KG1 (cell line): ENCODE measurements around the gene TNPO3.

Experiments
- DNase-seq: peaks from one replicate; lab custom pipeline; 2025; lab: John Stamatoyannopoulos, UW

The TNPO3 gene

DNA sequence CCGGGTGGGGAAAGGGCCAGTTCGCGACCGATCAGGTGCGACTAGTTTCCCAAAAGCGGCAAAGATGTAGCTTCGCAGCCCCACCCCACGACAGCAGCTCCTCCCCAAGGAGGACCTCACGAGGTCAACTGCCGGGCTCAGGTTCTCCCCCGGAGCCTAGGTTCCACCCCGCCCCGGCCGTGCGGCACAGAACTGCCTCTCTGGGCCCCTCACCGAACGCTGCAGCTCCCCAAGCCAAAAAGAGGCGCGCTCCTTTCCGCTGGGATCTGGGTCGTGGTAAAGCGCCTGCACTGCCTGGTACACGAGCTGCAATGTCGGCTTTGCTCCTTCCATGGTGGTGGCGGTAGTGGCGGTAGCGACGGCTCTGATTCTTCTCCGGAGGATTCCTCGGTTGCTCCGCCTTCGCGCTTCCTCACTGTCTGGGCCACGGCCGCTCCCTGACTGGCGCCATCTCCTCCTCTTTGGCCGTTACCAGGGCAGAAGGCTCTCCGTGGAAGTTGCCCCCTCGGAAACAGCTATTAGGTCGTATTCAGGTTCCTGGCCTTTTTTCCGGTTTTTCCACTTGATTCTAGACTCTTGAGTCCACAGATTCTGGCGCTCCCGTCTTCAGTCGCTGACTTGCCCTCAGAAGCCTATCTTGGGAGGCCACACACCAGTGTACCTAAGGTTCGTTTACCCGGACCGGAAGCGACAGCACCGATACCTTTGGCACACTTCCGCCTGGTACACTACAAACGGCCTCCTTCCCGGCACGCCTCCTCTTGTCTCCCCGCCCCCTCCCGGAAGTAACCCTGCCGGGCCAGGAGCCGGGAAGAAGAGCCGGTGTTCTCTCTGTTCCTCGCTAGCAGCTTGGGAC, at the start of gene TNPO3:
Gene TNPO3, minus strand, starts transcription at position 674 of the 856 bp plus-strand sequence. Its CDS starts 341 bp downstream, at position 333.
- peak; percentile 81 for DNase-seq

DNA sequence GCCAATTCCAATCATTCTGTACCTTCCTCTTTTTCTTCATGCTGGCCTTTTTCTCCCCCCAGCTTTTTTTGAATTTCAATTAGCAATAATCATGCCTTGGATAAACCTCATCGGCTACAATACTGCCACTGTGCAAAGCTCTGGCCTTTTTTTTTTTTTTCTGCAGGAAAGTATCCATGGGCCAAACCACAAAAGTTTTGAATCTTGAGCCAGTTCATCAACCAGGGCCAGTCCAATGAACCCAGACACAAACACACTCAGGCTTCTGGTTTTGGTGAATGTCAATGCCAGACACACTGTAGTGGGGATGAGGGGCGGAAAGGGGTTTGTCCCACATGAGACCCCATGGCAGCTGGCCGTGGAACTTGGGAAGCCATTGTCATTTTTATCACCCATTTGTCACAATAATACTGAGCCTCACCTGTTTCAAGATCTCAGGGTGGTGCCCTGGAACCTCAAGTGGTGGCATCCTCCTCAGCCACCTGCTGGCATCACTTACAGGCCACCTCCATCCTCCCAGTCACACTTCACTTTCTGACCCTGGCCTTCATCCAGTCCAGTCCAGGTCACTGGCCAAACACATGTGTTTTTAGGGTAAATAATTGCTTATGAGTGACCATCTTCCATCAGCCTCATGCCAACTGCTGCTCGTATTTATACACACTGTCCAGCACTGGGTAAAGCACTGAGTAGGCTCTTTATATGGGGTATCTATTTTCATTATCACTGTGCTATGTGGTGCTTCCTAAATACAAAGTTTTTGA, 48.8 kb upstream of the TNPO3 start:
- no peak for DNase-seq

DNA sequence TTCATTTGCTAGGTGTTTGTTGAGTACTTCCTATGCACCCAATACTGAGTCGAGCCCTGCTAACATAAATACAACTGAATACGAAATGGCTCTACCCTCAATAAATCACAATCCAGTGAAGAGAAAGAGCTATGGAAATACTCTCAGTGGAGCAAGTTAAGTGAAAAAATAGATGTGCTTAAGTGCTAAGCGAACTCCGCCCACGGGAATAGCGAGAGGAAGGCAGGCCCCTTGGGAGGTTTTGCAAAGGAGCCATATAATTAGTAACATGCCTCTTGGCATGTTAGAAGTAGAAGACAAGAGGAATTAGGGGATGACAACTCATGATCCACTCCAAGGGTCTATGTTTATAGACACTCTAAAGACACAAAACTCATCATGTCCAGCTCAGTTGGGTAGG, 46.8 kb upstream of the TNPO3 start:
- no peak for DNase-seq

DNA sequence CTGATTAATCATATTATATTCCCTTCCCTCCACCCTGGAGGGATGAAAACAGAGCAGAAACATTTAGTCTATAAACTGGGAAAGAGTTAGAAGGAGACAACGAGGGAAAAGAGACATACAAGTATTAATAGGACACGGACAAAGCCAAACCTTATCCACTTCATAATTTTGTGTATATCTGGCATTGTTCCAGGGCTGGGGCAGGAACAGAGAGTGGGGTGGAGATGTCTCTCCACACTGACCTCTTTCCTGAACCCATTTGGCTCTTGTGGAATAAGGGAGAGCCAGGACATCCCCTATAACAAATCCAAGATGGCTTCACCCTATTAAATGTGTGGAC, 45.9 kb upstream of the TNPO3 start:
- no peak for DNase-seq

DNA sequence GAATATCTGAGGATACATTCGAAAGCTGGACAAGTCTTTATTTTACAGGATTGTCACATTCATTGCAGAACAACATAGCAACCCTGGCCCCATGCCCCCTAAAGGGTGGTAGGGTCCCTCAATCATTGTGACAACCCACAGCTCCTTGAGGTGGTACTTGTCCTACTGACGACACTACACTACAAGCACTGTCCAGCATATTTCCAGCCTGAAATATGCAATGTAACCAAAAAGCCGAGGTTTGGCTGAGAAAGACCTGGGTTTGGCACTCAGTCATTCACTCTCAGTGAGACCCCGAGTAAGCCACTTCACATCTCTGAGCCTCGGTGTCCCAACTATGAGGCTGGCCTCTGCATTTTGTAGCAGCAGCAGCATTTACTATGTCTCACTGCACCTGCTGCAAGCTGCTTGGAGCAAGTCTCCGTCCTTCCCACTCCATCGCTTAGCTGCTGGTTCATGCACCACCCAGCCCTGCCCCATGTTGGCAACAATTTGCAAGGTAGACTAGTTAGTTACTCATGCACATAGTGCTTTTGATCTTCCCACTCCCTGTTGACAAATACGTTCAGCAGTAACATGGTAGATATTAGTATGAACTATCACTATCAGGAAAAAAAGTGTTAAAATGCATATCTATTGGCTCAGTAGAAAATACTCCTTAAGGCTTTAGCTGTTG, 43.6 kb upstream of the TNPO3 start:
- DNase-seq, result no peak

- DNase-seq, result no peak
Observed at GRCh38 chr7:129095258-129095657, 40.3 kb upstream of the TNPO3 start.

- no peak for DNase-seq
Observed at GRCh38 chr7:129094501-129094900, 39.6 kb upstream of the TNPO3 start.

- no peak for DNase-seq
Observed at GRCh38 chr7:129093867-129094456, 39.1 kb upstream of the TNPO3 start.

DNA sequence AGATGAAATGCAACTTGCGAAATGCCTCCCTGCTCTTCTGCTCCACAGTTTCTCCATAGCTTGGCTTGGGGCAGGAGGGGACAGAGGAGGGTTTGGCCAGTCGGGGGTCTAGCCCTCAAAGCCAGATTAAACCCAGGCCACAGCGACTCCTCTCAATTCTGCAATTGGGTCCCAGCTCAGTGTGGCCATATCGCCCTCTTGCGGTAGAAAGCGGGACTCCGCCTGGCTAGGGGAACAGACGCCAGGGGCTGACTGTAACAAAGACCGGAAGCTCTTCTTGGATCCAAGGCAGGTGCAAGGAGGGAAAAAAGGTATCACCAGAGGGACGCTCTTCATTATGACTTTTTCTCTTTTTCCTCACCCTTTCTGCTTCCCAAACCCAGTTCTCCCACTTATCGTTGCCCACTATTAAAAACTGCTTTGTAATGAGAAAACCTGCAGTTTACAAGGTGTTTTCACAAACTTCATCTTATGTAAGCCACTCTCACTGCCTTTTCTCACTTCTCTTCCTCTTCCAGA, 36.6 kb upstream of the TNPO3 start:
- DNase-seq, result peak; percentile 30

- no peak for DNase-seq
Observed at GRCh38 chr7:129090300-129090907, 35.5 kb upstream of the TNPO3 start.

GRCh38 chr7:129089521-129090212, 34.8 kb upstream of the TNPO3 start:
- no peak for DNase-seq

DNA sequence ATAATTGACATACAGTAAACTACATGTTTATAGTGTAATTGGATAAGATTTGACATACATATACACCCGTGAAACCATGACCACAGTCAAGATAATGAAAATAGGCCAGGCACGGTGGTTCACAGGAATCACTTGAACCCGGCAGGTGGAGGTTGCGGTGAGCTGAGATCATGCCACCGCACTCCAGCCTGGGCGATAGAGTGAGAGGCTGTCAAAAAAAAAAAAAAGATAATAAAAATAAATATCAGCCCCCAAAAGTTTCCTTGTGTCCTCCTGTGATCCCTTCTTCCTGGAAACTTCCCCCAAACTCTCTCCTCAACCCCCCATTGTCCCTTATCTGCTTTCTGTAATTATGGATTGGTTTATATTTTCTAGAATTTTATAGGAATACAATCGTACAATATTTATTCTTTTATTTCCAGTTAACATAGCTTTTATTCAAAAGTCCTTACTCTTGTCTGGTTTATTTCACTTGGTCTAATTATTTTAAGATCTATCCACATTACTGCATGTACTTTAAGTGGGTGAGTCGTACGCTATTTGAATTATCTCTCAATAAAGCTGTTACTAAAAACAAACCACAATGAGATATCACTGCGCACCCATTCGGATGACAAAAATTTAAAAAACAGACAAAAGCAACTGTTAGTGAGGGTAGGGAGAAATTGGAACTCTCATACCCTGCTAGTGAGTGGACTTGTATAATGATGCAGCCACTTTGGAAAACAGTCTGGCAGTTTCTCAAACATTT, 30.1 kb upstream of the TNPO3 start:
- no peak for DNase-seq

DNA sequence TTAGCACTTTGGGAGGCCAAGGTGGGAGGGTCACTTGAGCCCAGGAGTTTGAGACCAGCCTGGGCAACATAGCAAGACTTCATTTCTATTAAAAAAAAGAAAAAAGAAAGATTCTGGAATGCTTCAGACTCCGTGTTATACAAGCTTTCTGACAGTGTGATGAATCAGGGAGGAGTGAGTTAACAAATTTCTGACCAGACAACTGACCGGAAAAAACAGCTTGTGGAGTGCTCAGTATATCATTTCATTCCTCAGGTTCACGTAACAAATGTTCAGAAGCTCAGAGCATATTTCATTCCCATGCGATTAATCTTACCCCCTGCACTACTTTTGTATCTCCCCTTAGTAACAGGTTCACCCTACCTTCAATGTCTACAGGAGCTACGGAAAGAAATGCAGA, 28.6 kb upstream of the TNPO3 start:
- no peak for DNase-seq

DNA sequence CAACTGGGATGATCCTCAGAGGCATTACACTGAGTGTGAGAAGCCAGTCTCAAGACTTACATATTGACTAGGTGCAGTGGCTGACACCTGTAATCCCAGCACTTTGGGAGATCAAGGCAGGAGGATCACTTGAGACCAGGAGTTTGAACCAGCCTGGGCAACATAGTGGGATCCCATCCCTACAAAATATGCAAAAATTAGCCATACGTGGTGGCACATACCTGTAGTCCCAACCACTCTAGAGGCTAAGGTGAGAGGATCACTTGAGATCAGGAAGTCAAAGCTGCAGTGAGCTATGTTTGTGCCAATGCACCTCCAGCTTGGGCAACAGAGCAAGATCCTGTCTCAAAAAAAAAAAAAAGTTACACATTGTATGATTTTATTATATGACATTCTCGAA, 23.5 kb upstream of the TNPO3 start:
- no peak for DNase-seq

- DNase-seq, result no peak
Observed at GRCh38 chr7:129076886-129077285, 22.0 kb upstream of the TNPO3 start.

- DNase-seq, result no peak
Observed at GRCh38 chr7:129074994-129075393, 20.1 kb upstream of the TNPO3 start.

DNA sequence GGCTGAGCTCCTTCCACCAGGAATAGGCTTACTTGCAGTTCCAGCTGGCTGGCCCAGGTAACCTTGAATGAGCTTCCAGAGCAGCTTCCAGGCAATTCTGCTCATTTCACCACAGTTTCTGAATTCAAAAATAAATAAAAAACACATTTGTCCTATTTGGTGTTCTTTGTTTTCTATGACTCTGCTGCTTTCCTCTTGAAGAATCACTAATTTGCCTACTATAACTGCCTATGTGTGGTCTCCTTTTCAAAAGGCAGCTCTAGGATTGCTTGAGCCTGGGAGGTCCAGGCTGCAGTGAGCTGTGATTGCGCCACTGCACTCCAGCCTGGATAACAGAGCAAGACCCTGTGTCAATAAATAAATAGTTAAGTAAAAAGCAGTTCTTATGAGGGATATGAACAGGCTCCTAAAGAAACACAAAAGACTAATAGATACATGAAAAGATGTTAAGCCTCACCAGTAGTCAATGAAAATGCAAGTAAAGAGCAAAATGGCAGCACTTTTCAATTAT, 19.5 kb upstream of the TNPO3 start:
- DNase-seq, result no peak

DNA sequence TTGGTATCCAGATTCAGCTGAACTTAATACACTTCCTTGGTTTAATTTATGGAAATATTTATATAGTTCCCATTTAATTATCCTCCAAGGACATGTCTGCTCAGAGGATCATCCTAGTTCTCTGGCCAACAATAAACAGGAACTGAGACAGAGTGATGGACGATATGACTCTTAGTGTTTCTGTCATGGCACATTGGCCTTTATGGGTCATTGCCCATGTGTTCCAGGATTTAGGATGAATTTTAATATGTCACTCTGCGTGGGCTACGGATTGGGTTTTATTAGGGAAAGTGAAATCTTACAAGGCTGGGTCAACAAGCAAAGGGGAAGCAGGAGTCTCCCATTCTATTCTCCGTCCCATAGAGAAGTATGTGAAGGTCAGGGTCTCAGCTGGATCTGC, 18.8 kb upstream of the TNPO3 start:
- DNase-seq, result no peak

DNA sequence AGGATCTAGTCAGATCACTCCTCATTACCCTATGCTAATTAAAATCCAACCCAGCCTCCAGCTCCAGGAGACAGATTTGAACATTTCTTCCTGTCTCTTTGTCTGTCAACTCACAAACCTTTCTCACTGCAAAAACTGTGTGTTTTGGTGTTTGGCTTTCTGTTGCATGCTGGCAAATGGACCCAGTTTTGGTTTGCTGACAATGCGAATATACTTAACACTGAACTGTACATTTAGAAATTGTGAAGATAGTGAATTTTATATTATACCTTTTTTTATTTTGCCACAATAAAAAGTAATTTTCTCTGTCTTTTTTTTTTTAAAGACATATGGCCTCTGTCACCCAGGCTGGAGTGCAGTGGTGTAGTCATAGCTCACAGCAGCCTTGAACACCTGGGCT, 18.3 kb upstream of the TNPO3 start:
- no peak for DNase-seq

- DNase-seq, result no peak
Observed at GRCh38 chr7:129072479-129073011, 17.6 kb upstream of the TNPO3 start.
